ENCODE data around the gene EZR.

Gene EZR

DNA sequence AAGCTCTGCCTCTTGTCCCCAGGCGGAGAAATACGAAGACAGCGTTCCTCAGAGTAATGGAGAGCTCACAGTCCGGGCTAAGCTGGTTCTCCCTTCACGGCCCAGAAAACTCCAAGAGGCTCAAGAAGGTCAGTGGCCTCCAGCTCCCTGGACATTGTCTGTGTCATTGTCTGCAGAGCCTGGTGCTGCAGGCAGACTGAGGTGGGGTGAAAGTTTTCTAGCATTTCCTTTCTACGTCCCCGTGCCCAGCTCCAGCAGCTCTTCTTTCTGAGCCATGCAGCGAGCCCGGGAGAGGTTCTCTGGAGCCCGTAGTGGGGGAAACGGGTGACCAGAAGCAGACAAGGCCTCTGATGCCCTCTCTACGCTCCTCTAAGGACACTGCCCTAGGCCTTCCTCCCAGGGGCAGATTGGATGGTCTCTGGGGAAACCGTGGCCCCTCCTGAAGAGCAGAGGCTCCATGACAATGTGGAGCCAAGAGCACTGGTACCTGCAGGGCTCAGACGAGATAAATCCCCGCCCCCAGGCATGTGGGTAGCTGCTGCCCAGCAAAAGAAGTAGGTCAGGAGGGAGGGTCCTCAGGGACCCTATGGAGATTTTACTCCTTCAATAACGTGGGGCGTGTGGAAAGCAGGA, 58.4 kb downstream of the EZR start:
- DNase-seq (ENCODE audit: low read depth): no peak

DNA sequence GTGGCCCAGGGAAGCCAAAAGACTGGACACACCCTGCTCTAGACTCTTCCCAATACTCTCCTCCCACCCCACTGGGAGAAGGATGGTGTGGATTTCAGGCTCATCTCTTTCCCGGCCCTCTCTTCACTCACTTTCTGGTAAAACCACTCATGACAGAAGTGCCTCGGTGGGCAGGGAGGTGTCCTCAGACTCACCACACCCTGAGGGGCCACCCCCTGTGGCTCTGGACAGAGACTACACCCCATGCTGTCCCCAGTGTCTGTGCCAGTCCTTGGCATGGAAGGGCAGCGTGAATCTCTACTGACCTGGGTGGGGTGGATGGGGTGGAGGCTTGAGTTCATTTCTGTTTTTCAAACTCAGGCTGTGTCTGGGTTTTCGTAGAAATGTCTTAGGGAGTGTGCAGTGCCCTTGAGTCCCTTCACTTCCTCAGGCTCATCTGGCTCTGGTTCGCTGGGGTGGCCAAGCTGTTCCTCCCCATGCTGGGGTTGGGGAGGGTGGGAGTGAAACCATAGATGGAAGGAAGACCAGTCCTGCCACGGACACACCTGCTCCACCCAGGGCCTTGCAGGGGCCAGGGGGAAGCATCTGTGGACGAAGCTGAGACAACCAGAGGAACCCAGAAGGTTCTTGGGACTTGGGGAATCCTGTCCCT, 59.1 kb downstream of the EZR start:
- no peak for DNase-seq (ENCODE audit: low read depth)

DNA sequence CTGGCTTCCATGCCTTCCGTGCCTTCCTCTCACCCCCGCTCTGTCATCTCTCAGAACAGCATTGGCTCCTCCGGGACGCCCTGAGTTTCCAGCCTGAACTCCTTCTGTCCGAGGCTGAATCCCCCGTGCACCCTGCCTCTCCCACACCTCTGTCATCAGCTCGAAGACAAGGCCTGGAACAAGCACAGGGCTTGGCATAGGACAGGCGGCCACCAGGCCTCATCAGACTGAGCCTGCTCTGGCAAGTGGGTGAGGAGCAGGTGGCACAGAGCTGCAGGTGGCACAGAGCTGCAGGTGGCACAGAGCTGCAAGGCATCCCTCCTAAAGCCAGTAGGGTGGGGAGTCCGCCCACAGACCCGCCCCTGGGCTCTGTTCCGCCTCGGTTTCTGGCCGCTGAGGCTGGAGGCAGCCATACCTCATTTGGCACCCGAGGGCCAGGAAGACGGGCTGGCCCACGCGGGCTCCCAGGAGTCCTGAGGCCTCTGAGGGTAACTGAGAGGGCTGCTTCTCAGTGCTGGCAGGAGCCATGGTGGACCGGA, 60.2 kb downstream of the EZR start:
- no peak for DNase-seq (ENCODE audit: low read depth)

DNA sequence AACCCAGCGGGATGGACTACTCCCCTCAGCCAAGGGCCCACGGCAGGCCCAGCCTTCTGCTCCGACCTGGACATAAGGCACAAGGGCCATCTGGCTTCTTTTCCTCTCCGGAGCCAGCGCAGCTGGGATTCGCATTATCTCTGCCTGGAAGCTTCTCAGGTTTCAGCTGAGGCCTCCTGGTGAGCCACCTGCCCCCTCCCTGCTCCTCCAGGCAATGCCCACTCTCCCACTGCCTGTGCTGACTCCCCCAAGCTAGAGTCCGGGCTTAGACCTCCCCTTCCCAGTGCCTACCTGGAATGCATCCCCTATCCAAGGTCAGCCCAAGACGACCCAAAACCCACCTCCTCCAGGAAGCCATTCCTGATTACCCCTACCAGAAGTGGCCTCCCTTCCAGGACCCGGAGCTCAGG, 60.7 kb downstream of the EZR start:
- no peak for DNase-seq (ENCODE audit: low read depth)

DNA sequence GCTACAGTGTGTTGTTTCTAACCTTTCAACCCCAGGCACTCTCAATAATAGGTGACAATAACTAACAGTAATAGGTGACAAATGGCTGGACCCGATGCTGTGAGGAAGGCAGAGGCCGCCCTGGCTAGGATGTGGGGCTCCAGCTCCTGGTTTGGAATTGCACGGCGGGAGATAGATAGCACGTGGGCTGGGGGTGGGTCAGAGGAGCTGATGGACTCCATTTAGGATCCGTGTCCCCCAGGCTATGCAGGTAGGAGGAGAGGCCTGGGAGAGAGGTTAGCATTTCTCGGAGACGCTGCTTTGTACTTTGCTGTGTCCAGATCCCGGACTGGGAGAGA, 61.4 kb downstream of the EZR start:
- DNase-seq (ENCODE audit: low read depth): no peak

DNA sequence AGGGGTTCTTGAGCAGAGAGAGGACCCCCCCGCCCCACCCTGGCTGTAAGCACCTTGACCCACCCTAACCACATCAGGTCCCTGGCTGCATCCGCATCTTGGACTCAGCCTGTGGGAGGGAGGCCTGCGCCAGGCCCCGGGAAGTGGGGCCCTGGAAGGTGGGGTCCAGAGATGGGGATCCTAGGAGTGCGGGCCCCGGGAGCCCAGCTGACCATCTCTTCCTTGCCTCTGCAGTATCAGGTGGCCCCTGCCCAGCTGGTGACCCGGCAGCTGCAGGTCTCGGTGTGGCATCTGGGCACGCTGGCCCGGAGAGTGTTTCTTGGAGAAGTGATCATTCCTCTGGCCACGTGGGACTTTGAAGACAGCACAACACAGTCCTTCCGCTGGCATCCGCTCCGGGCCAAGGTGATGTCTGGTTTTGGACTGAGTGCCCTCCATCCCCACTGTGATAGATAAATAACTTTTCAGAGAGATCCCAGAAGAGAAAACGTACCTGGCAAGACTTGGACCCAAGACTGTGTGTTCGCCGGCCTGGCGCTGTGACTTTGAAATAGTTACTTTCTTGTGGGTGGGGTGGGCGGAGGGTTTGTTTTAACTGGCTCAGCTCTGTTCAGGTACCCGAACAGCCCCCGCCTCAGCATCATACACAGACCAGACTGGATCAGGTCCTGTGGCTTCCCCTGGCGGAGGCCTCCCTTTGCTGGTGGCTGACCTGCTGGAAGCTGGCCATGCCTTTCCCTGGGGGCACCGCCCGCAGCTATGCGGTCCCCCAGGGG, 62.0 kb downstream of the EZR start:
- no peak for DNase-seq (ENCODE audit: low read depth)

DNA sequence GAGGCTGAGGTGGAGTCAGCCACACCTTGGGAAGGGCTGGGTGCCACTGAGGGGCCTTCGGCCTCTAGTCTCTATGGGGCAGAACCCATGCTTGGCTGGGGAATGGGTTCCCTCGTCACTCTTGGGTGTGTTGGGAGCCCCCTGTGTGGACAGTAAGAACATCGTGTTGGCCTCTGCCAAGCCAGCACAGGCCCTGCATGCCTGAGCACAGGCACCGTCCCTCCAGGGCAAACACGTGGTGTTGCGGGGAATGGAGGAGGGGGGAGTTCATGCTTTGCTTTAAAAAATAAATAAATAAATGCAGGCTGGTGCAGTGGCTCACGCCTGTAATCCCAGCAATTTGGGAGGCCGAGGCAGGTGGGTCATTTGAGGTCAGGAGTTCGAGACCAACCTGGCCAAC, 63.0 kb downstream of the EZR start:
- no peak for DNase-seq (ENCODE audit: low read depth)

DNA sequence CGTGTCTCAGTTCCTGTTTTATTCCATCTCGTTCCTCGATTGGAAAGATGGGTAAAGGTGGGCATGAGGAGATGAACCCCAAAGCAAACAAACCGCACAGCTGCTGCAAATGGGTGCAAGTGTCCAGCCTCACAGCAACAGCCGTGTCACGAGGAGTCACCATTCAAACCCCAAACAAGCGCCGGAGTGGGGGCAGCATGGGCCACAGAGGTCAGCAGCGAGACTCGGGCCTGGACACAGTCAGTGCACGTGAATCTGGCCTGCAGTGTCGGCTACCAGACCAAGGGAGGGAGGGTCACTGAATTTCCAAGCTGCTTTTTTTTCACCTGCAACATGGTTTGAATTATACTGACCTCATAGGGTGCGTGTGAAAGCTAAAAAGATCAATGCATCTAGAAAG, 63.5 kb downstream of the EZR start:
- no peak for DNase-seq (ENCODE audit: low read depth)

DNA sequence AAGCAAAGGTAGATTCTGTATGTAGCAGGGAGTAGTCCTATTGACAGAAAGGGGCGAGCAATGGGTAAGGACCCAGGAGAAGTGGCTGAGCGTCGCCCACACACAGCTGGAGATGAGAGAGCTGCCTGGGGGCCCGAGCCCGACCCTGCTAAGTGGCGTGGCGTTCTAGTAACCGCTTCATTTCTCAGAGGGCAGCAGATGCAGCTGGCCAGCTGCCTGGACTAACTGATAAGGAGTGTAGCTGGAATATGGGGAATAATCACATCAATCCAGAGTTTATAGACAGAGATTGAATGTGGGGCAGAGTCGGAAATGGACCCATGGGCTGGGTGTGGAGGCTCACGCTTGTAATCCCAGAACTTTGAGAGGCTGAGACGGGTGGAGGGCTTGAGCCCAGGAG, 64.4 kb downstream of the EZR start:
- no peak for DNase-seq (ENCODE audit: low read depth)

DNA sequence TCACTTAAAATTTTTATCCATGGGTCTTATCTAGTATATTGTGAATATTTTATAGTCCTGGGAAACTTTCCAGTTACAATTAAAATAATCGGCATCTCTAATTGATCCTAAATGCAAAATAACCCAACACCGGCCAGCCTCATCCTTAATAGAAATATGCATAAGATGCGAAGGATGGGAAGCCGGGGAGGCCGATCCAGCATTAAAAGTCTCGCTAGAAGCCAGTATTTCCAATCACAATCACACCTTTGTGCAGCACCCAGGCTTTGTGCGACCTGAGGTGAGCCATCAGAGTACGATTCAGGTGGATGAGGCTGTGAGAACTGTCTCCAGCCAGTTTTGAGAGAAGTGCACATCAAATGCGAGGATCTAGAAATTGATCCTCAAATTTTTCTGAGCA, 65.4 kb downstream of the EZR start:
- DNase-seq (ENCODE audit: low read depth): no peak

DNA sequence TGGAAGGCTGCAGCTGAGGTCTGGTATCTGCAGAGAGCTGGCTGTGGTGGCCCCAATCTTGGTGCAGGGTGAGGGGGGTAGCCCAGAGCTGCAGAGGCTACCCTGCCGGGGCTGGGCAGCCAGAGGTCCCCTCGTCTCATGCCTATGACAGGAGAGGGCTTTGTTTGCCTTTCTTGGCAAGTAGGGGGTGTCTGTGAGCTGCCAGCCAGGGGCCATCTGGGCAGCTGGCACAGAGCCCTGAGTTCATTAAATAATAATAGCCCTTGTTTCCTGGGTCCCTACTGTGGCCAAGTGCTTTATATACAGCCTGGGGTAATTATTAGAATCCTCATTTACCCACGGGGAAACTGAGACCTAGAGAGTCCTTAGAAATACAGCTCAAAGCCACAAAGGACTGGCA, 66.6 kb downstream of the EZR start:
- DNase-seq (ENCODE audit: low read depth): no peak

DNA sequence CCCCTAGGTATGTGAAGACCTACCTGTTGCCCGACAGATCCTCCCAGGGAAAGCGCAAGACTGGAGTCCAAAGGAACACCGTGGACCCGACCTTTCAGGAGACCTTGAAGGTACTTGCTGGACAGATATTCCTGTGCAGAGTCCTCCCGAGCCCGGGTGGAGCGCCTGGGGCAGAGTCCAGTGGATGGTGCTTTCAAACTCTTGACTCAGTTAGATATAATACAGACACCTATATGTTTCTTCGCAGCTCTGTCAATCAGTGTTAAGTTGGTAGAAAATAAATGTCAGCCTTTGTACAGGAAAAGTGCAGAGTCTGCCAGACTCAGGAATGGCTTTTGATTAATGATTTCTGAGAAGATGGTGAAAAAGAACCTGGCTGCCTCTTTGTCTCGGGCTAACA, 67.2 kb downstream of the EZR start:
- no peak for DNase-seq (ENCODE audit: low read depth)

DNA sequence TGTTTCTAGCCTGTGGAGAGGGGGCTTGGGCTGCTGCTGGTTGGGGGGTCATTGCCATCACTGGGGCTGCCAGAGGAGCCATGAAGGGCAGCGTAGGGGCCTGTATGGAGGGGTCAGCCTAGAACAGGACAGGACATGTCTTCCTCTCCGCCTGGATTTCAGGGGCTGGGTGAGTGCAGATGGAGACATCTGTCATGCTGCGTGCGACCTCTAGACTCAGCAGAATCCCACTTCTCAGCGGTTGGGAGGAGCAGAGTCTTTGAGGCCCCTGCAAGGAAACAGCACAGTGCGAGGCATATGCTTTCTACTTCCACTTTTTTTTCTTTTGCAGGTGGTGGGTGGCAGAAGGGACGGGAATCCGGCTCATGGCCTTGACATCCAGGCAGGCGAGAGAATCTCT, 67.9 kb downstream of the EZR start:
- DNase-seq (ENCODE audit: low read depth): no peak

DNA sequence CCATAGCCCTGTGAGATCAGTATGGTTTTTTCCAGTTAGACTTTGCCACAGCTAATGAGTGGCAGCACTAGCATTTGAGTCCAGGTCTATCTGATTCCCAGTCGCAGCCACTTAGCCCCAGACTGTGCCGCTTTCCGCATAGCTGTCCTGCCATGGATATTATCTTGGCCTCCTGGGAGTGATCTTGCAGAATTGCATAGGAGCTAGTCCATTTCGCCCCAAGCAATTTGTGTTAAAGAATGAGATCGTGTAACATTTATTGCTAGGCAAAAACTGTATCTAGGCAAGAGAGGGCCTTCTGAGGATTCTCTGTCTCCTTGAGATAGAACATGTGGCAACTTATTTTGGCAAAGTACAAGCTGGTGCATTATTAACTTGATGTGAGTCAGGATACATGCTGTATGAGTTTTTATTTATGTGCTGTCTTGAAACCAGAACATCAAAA, 74.2 kb downstream of the EZR start:
- DNase-seq (ENCODE audit: low read depth): no peak

DNA sequence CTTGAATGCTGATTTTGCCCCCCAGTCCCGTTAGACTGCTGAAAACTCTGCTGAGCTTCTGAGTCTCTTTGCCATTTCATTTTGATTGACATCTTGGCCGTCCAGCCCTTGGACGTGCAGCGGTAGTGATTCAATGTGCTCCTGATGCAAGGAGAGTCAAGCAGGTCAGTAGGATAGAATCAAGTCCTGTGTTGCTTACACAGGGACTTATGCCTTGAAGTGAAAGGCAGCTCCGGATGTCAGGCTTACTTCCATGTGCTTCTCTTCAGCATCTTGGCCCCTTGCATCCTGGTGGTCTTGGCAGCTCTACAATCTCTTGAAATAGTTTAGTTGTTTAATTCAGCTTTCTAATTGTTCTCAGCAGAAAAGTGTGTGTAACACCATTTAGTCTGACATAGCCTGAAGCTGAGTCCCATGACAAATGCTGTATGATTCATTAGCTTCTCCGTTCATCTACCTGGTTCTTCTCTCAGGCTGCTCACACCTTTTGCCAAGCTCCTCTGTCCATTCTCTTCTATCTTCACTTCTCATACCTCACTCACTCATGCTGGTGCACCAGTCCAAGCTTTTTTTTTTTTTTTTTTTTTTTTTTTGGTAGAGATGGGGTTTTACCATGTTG, 76.0 kb downstream of the EZR start:
- DNase-seq (ENCODE audit: low read depth): no peak

DNA sequence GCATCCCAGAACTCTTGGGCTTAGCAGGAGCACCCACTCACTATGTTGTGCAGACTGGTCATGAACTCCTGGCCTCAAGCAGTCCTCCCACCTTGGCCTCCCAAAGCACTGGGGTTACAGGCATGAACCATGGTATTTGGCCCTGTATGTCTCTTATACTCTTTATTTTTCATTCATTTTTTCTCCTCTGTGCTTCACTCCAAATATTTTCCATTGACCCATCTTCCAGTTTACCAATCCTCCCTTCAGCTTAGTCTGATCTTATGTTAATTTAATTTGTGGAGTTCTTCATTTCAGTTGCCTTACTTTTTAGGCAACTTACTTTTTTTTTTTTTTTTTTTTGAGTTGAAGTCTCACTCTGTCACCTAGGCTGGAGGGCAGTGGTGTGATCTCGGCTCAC, 79.5 kb downstream of the EZR start:
- DNase-seq (ENCODE audit: low read depth): no peak

DNA sequence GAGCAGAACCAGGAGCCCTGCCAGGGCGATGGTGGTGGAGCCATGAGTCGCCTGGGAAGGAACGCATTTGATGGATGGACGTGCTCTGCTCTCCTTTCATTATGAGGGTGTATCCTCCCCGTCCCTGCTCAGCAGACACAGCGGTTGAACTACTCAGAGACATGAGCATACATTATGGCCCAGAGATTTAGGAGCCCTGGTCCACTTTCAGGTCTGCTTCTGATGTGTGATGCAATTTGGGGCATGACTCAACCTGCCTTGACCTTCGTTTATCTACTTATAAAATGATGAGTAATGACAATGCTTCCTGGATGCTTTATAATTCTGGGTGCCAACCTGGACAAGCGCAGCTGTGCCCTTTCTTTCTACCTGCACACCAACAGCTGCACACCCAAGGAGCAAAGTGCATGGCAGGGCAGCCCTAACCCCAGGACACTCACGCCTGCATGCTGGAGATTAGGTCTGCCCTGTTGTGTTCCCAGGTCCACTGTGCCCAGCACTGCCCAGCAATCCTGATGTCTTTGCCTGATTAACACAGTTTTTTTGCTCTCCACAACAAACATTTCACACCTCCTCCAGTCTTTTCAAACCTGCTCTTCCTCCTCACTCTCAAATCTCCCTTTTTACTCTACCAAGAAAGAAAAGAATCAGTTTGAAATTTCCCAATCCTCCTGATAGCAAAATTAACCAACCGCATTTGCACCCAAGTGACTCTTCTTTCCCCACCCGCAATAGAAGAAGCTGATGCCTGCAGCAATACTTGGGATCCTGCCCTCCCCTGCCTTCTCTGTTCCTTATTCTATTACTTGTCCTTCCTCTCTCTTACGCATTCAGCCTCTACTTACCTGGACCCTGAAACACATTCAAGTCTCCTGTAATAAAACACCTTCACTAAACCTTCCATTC, 81.2 kb downstream of the EZR start:
- peak; percentile 14 for DNase-seq (ENCODE audit: low read depth)

DNA sequence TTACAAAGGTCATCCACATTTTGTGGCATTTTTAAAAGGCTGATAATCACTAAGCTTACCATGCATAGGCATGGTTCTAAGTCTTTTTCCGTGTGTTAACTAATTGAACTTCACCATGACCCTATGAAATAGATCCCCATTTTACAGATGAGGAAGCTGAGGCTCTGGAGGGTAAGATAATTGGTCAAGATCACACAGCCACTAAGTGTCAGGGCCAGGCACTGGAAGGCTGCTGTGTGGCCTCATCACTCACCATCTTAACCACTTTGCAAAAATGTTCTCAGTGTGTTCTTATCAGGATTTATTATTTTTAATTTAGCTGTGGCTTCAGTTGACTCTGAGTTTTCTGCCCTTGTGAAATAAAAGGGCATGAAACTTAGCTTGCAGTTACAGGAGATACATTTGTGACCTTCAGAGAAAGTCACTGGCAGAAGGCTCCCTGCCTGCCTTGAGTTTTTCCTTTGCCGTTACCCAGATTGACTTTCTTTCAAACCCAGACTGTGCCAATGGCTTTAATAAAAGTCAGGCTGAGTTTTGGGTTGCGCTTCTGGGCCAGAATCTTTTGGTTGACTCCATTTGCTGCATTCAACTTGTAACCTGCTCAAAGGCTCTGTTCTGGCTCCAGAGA, 82.0 kb downstream of the EZR start:
- no peak for DNase-seq (ENCODE audit: low read depth)

DNA sequence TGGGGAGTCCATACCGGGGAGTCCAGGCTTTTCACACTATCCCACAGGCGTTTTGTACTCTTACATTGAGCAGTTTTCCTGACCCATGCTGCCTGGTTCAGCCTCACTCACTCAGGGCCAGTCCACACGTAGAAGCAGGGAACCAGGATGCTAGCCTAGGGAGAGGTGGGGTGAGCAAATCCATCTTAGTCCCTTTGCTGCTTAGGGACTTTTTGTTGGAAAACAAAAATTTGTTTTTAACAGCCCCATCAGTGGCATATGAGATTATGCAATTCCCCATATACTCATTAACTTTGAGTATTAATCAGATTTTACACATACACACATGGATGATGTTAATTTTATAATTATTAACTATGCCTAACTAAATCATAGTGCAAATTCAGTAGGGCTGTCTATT, 84.2 kb downstream of the EZR start:
- no peak for DNase-seq (ENCODE audit: low read depth)

DNA sequence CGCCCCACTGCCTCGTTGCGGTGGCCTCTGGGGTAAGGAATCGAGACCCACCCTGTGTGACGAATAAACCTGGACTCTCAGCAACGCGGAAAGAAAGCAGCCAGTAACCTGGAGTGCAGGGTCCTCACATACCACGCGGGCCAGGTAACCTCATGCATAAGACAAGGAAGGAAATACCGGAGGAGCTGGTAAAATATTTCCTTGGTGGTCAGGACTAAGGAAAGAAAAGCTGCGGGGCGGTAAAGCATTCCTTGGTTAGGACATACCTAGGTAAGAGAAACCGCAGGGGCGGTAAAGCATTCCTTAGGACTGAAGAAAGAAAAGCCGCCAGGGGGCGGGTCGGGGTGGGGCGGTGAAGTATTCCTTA, 88.6 kb downstream of the EZR start:
- no peak for DNase-seq (ENCODE audit: low read depth)

DNA sequence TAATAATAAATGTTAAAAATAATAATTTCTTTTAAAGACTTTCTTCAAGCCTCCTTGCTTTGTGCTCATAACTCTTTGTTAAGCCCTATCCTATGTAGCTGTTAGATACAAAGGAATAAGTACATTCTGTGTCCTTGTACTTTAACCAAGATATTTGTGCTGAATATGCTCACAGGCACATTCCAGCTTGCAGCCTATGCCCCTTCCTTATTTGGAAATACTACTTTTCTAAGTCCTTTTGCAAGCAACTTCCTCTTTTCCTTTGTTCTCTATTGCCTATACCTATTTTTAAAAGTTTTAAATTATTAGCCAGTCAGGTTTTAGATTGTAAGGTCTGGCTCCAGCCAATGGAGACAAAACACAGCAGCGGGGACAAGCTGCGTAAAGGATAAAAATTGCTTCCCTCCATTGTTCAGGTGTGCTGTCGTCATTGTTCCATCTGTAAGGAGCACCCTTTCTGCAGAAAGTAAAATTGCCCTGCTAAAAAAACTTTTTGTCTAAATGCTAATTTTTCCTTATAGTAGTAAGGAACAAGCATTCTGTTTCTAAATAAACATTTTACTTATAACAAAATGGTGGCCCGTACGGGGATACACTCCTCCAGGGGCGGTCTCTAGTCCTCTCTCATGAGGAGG, 89.1 kb downstream of the EZR start:
- no peak for DNase-seq (ENCODE audit: low read depth)

Measured in GM04503 (cell line).